Liver (tissue), 9 donors: ENCODE results near the gene OXTR. TPM values are rescaled to one million over a fixed set of nuclear protein-coding genes. Genes with fewer than 3 reads are reported as not detected.

Experiments used
- DNase-seq: peaks from one replicate; pipeline ENCODE4 v3.0.0-alpha.2; 2017; ENCODE audit warnings: low spot score
- H3K27ac ChIP-seq, 2 donors: one replicate each; pipeline ENCODE4 v1.7.0; 2013; ENCODE audit warnings: inconsistent platforms in 2 of 2, low read length in 2 of 2, control low read depth in 1 of 2, low read depth in 1 of 2, mild to moderate bottlenecking in 1 of 2
- H3K27me3 ChIP-seq, 4 donors: one replicate each; pipeline versions ENCODE4 v1.6.1 to v1.7.0; 2013; ENCODE audit warnings: low read length in 3 of 4, inconsistent platforms in 1 of 4, mild to moderate bottlenecking in 1 of 4, moderate library complexity in 1 of 4; ENCODE audit not compliant: control insufficient read depth in 4 of 4, insufficient read depth in 4 of 4
- H3K36me3 ChIP-seq, 4 donors: one replicate each; pipeline versions ENCODE4 v1.6.1 to v1.7.0; 2013; ENCODE audit warnings: low read length in 3 of 4, mild to moderate bottlenecking in 3 of 4, low read depth in 1 of 4, moderate library complexity in 1 of 4; ENCODE audit not compliant: control insufficient read depth in 4 of 4, insufficient read depth in 3 of 4
- H3K4me1 ChIP-seq, 4 donors: one replicate each; pipeline versions ENCODE4 v1.6.1 to v1.7.0; 2013; ENCODE audit warnings: low read length in 3 of 4, mild to moderate bottlenecking in 3 of 4, moderate library complexity in 1 of 4; ENCODE audit not compliant: control insufficient read depth in 4 of 4, insufficient read depth in 4 of 4
- H3K4me3 ChIP-seq, 3 donors: one replicate each; pipeline versions ENCODE4 v1.6.1 to v1.7.0; 2013; ENCODE audit warnings: low read length in 3 of 3, control low read depth in 1 of 3, low read depth in 1 of 3, mild to moderate bottlenecking in 1 of 3
- H3K9ac ChIP-seq, 2 donors: one replicate each; pipeline ENCODE4 v1.7.0; 2013; ENCODE audit warnings: low read length in 2 of 2, mild to moderate bottlenecking in 2 of 2, moderate library complexity in 2 of 2, control low read depth in 1 of 2, low read depth in 1 of 2
- H3K9me3 ChIP-seq, 4 donors: one replicate each; pipeline versions ENCODE4 v1.6.1 to v1.7.0; 2013; ENCODE audit warnings: low read length in 3 of 4; ENCODE audit not compliant: control insufficient read depth in 4 of 4
- ATF3 ChIP-seq: IDR thresholded peaks from 2 replicates; pipeline ENCODE4 v1.6.1; 2016; ENCODE audit warnings: antibody characterized with exemption
- CTCF ChIP-seq: fragments of 150-350 bp; IDR thresholded peaks from 2 replicates; pipeline ENCODE4 v1.5.1; 2017; ENCODE audit warnings: improper control_type of control experiment, low read depth, low read length; ENCODE audit not compliant: missing input control
- EGR1 ChIP-seq, 2 donors: IDR thresholded peaks; 2 replicates each; pipeline ENCODE4 v1.6.1; 2016 to 2018; ENCODE audit warnings: antibody characterized with exemption in 2 of 2, low read depth in 2 of 2
- FOXA1 ChIP-seq: IDR thresholded peaks from 2 replicates; pipeline ENCODE4 v1.6.1; 2016; ENCODE audit warnings: antibody characterized with exemption
- FOXA2 ChIP-seq: IDR thresholded peaks from 2 replicates; pipeline ENCODE4 v1.6.1; 2016; ENCODE audit warnings: antibody characterized with exemption
- GABPA ChIP-seq, 2 donors: IDR thresholded peaks in 1 of 2; conservative IDR thresholded peaks in 1 of 2; 2 replicates each; pipeline ENCODE4 v1.6.1; 2016; ENCODE audit warnings: antibody characterized with exemption in 2 of 2, mild to moderate bottlenecking in 1 of 2, moderate library complexity in 1 of 2
- HNF4A ChIP-seq, 2 donors: conservative IDR thresholded peaks; 2 replicates each; pipeline ENCODE4 v1.6.1; 2016; ENCODE audit warnings: antibody characterized with exemption in 2 of 2, mild to moderate bottlenecking in 2 of 2
- MAX ChIP-seq: IDR thresholded peaks from 2 replicates; pipeline ENCODE4 v1.6.1; 2016; ENCODE audit warnings: antibody characterized with exemption
- NR2F2 ChIP-seq: IDR thresholded peaks from 2 replicates; pipeline ENCODE4 v1.6.1; 2016; ENCODE audit warnings: antibody characterized with exemption
- RAD21 ChIP-seq, 2 donors: IDR thresholded peaks; 2 replicates each; pipeline ENCODE4 v1.6.1; 2016; ENCODE audit warnings: antibody characterized with exemption in 2 of 2, mild to moderate bottlenecking in 2 of 2
- REST ChIP-seq: IDR thresholded peaks from 2 replicates; pipeline ENCODE4 v1.6.1; 2016; ENCODE audit warnings: antibody characterized with exemption, mild to moderate bottlenecking
- RXRA ChIP-seq, 2 donors: IDR thresholded peaks; 2 replicates each; pipeline ENCODE4 v1.6.1; 2017 to 2018; ENCODE audit warnings: antibody characterized with exemption in 2 of 2, mild to moderate bottlenecking in 1 of 2
- SP1 ChIP-seq: IDR thresholded peaks from 2 replicates; pipeline ENCODE4 v1.6.1; 2018; ENCODE audit warnings: antibody characterized with exemption, mild to moderate bottlenecking
- TAF1 ChIP-seq: conservative IDR thresholded peaks from 2 replicates; pipeline ENCODE4 v1.6.1; 2016; ENCODE audit warnings: antibody characterized with exemption, mild to moderate bottlenecking
- ZBTB33 ChIP-seq: IDR thresholded peaks from 2 replicates; pipeline ENCODE4 v1.6.1; 2016; ENCODE audit warnings: antibody characterized with exemption
- WGBS: extraction: QIAGEN DNeasy Blood & Tissue Kit; methylation state at CpG from one replicate; pipeline ENCODE4 v1.1.7; 2013; 5-methylcytosine and 5-hydroxymethylcytosine counted together
- polyA plus RNA-seq, 2 donors: library from polyadenylated mRNA; stranded (reverse) in 1 of 2; unstranded in 1 of 2; fragments of 200-250 nt in 1 of 2; fragments of >200 nt in 1 of 2; fragmentation: Nextera tagmentation in 1 of 2; extraction: Ambion mirVana in 1 of 2; gene quantifications; one replicate each; pipeline versions ENCODE4 v1.2.1 to v1.2.3, GENCODE V29; 2013 to 2015
- total RNA-seq, 2 donors: library from RNA; depleted of rRNA; stranded (reverse); fragments of >200 nt; gene quantifications; one replicate each; pipeline ENCODE4 v1.2.3, GENCODE V29; 2014
- donor health status: healthy.
- donor health status: healthy.
- donor health status: healthy.
- donor health status: healthy.
- donor health status: healthy.

OXTR gene
- total and polyA plus RNA-seq, 4 donors = 0.05 to 0.28 (median 0.08) TPM; not detected in 1

GRCh38 chr3:8746780-8747345 is 22.6 kb downstream of the OXTR start:
- H3K9me3 ChIP-seq = no peaks in the 10 kb centered on the region
- no peak overlapping the region for H3K27ac ChIP-seq
- H3K27me3 ChIP-seq = peaks cover 0 to 2% (median 0%) of the 10 kb centered on the region in 4 donors
- no peak overlapping the region for H3K4me3 ChIP-seq
- H3K4me1 ChIP-seq = no peaks in the 10 kb centered on the region
- 69% methylated on average over 7 of the region's 7 CpGs for WGBS
- no peak overlapping the region for H3K9ac ChIP-seq
- no peaks in the 10 kb centered on the region for H3K36me3 ChIP-seq
- DNase-seq = no peak
- TF ChIP-seq TAF1 (no peak), NR2F2 (no peak), EGR1 (IDR thresholded peaks at IDR 0.05; ENCODE audit: low read depth in 2 of 2) (no peak), ATF3 (no peak), RXRA (IDR thresholded peaks at IDR 0.05) (no peak), ZBTB33 (no peak), HNF4A (conservative IDR thresholded peaks at IDR 0.05) (no peak), CTCF (no peak), FOXA1 (no peak), MAX (no peak), RAD21 (IDR thresholded peaks at IDR 0.05) (no peak)

- H3K4me1 ChIP-seq = no peaks in the 10 kb centered on the region
- H3K27me3 ChIP-seq = peaks cover 0 to 2% (median 0%) of the 10 kb centered on the region in 4 donors
- no peaks in the 10 kb centered on the region for H3K36me3 ChIP-seq
- no peak overlapping the region for H3K4me3 ChIP-seq
- WGBS = 89% methylated on average over 25 of the region's 25 CpGs
- no peak overlapping the region for H3K9ac ChIP-seq
- H3K27ac ChIP-seq = no peak overlapping the region
- H3K9me3 ChIP-seq = no peaks in the 10 kb centered on the region
- no peak for DNase-seq
- TF ChIP-seq FOXA2 = no peak
- no peak for TF ChIP-seq SP1
- TF ChIP-seq GABPA (IDR thresholded peaks at IDR 0.05 in 1 of 2, conservative IDR thresholded peaks at IDR 0.05 in 1 of 2) = no peak
- no peak for TF ChIP-seq NR2F2
- TF ChIP-seq ATF3 = no peak
- no peak for TF ChIP-seq REST
- TF ChIP-seq ZBTB33 = no peak
- TF ChIP-seq MAX = no peak
These were observed 23.6 kb downstream of the OXTR start for GRCh38 chr3:8745619-8746370.
